Effector CD8-positive, alpha-beta T cell (primary cell): ENCODE measurements around the gene FUNDC2.
"Not testable (repeated sequence)": the region's sequence is repeated elsewhere in the genome, so short reads cannot be mapped to it uniquely, and the experiment has no call there.

Experiments used
- DNase-seq: peaks from one replicate; lab custom pipeline; 2025; lab: John Stamatoyannopoulos, UW
- total RNA-seq, 4 experiments: gene quantifications; one replicate each; lab custom pipeline; 2026; lab: John Stamatoyannopoulos, UW

Gene FUNDC2, protein sequence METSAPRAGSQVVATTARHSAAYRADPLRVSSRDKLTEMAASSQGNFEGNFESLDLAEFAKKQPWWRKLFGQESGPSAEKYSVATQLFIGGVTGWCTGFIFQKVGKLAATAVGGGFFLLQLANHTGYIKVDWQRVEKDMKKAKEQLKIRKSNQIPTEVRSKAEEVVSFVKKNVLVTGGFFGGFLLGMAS
- 43.5 to 65.9 (median 50.8) reads per million in 4 experiments for total RNA-seq

- DNase-seq: peak; percentile 89
These were observed at the start of gene FUNDC2 for GRCh38 chrX:155026727-155027508. Gene FUNDC2 (plus strand): TSS chrX:155026844. CDS start chrX:155026939, 95 bp downstream.

GRCh38 chrX:154979629-154980028, 47.0 kb upstream of the FUNDC2 start:
- DNase-seq: no peak

DNA sequence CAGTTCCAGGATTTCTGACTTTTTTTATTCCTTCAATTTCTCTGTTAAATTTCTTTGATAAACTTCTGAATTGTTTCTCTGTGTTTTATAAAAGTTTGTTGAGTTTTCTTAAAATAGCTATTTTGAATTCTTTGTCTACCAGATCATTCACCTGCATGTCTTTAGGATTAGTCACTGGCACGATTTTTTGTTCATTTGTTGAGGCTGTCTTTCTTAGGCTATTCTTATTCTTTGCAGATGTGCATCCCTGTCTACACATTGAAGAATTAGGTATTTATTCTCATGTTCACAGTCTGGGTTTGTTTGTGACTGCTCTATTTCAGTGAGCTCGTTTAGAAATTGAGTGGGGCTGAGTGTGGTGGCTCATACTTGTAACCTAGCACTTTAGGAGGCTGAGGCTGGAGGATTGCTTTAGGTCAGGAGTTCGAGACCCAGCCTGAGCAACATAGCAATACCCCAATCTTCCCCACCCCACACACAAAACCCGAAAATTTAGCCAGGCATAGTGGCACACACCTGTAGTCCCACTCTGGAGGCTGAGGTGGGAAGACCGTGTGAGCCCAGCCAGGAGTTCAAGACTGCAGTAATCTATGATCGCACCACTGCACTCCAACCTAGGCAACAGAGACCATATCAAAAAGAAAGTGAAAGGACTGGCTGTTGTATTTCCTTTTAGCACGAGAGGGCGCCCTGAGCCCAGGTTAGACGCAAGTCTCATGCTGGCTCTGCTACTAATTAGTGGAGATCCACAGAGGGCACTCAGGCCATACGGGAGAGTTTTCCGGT, 46.1 kb upstream of the FUNDC2 start:
- DNase-seq: peak; percentile 58

DNA sequence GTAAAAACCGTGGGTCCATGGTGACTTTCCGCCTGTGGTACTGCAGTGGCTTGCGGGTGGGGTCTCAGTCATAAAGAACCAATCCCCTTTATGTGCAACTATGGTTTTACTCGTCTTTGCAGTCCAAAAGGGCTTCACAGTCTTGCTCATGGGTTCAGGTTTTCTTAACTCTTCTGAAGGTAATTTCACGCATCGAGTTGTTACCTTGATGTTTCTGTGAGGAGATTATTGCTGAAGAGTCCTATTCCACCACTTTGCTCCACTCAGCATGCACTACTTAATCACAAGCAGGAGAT, 45.6 kb upstream of the FUNDC2 start:
- no peak for DNase-seq

- no peak for DNase-seq
These were observed 39.6 kb upstream of the FUNDC2 start for GRCh38 chrX:154986826-154987575.

DNA sequence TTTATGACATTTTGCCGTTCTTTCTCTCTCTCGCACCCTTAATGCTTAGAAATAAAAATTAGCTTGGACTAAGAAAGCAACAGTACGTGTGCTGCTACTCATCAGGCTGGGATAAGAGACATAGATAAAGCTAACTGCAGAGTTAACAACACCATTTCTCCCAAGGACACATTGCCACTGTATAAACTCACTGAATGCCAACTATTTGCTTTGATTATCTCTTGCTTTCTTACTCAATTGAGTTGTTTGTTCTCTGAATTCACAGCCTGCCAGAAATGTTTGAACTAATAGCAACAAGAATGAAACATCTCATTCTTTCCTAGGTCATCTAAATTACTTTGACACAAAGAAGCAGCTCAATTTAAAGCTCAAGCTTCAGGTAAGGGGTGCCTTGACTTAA, 38.7 kb upstream of the FUNDC2 start:
- no peak for DNase-seq

- DNase-seq: no peak
These were observed 37.9 kb upstream of the FUNDC2 start for GRCh38 chrX:154988719-154989118.

DNA sequence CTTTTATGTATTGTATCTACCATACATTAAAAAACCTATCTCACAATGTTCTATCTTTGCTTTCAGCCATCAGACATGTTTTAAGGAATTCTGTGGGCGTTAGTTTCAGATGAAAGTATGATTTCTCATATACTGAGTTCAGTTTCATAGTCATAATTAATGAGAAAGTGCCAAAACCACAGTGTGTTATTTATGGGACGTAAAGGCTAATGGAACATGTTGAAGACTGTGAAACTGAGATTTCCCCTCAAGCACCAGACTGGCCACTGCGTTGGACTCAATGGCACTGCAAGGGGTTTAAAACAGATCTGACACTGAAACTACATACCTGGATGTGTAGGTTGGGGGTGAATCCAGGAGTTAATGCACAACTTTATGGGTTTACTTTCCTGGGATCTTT, 36.1 kb upstream of the FUNDC2 start:
- no peak for DNase-seq

- DNase-seq: no peak
These were observed 35.6 kb upstream of the FUNDC2 start for GRCh38 chrX:154991039-154991438.

- DNase-seq: no peak
These were observed 35.2 kb upstream of the FUNDC2 start for GRCh38 chrX:154991476-154991875.

DNA sequence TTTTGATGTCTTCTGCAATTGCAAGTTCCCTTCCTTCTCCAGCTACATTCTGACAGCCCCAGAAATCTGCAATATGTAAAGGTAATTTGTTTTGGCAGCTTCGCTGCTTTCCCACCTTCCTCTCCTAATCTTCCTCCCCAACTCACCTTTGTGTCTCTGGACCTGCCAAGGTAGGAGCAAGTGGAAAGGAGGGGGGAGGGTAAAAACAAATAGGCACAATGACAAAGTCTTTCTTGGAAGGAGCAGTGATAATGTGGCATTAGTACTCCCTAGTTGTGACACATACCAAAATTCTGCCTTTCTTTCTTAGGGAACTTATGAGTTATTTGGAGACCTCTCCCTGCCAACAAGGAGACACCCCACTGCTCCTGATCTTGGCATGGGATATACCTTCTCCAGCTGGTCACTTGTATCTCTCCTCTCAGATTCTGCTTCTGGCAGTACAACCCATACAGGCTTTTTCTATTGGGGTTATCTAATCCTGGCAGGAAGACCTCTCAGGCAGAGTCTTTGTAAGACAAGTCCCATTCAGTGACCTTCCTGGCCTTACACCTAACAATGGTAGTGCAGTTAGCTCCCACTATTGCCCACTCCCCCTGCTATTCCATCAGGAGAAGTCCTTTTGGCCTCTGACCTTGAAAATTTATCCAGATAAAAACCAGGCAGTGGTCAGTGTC, 28.3 kb upstream of the FUNDC2 start:
- DNase-seq: no peak

GRCh38 chrX:155000841-155001240, 25.8 kb upstream of the FUNDC2 start:
- DNase-seq: no peak

DNA sequence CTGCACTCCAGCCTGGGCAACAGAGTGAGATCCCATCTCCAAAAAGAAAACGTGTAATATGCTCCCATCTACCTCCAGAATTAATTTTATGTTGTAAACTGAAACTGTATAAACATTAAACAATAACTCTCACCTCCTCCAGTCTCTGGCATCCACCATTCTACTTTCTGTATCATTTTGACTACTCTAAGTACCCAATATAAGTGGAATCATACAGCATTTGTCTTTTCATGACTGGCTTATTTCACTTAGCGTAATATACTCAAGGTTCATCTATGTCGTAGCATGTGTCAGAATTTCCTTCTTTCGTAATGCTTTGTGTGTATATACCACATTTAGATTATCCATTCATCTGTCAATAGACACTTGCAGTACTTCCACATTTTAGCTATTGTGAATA, 24.8 kb upstream of the FUNDC2 start:
- DNase-seq: no peak

DNA sequence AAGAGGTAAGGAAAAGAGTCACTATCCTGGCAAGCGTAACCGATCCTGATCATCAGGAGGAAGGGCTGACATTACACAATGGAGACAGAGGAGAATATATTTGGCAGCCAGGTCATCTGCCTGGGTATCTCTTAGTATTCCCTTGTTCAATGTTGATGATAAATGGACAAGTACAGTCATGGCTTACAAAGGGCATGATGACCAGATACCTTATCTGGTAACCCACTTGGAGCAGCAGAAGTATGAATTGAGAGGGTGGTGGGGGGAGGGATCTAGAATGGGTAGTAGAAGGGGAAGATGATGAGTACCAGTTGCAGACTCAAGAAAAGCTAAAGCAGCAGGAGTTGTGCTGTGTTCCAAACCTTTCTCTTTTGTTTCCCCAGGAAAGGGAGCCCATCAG, 21.5 kb upstream of the FUNDC2 start:
- DNase-seq: no peak

DNA sequence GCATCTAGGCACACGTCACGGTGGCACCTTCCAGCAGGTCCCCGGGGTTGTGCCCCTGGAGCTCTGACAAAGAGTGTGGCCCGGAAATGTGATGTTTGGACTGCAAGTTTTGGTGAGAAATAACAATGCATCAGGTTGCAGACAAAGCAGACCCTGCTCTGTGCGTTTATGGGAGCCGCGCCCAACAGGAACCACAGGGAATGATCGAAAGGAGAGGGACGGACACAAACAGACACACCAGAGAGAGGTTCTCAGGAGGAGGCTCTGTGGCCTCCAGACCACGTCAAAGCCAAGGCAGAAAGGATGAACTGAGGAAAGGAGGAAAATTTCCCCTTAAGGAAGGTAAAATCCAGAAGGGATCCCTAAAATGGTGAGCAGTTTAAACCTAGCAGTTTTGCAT, 20.3 kb upstream of the FUNDC2 start:
- DNase-seq: not testable (repeated sequence)

- DNase-seq: not testable (repeated sequence)
These were observed 19.6 kb upstream of the FUNDC2 start for GRCh38 chrX:155006913-155007671.

DNA sequence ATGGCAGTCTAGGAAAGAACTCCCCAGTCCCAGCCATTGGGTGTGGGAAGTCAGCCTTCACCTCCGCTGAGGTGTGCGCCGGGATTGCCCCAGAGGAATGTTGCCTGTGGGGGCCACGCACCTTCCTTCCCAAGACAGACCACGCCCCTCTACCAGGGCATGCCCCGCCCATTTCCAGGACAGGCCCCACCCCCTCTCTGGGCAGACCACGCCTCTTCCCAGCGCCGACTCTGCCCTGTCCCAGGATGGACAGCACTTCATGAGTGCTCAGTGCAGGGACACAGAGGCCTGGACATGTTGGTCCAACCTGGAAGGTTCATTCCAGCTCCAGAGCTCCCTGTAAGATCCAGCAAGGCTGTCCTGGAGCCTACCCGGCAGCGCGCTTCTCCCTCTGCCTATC, 18.1 kb upstream of the FUNDC2 start:
- DNase-seq: not testable (repeated sequence)

DNA sequence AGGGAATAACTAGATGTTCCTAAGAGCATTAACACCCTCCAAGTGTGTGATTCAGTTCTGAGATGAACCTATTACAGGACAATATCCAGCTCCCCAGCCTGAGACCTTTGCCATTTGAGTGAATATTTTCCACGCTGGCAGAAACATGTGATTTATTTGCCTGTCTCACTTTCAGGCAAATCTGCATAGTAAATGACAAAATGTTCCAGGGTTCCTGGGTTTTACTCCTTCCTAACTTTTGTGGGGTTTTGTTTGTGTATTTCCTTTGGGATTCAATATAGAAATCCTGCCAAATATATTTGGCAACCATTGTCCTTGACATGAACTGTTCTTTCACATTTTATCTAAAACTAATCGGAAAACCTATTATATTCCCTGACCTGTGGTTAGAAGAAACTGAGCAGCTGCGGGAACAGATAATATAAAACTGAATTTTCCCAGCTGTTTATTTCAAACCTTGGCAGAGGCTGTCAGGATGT, 16.6 kb upstream of the FUNDC2 start:
- DNase-seq: no peak

GRCh38 chrX:155020591-155020990, 6.1 kb upstream of the FUNDC2 start:
- no peak for DNase-seq

DNA sequence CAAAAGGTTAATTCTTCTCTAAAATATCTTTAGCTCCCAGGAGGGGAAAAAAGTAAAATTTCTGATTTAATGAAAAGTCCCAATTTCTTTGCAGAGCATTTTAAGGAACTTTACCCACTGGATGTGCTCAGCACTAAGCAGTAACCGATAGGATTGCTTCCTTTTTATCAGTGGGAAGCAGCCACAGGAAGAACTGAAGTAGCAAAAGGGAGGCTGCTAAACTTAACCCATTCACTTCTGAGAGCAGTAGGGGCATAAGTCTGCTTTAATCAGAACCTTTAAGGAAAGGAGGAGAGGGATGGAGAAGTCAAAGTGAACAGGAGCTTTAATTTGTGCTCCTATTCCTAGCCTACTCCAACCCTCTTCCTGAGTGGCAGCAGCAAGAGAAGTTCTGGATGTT, 4.1 kb upstream of the FUNDC2 start, which contains the start of gene F8:
Gene F8, minus strand, starts transcription at position 139 of the 400 bp plus-strand sequence. CDS start 171 bp downstream, outside the sequence.
- DNase-seq: no peak
